Measurements from ENCODE around the gene ITK. TPM values are rescaled to one million over a fixed set of nuclear protein-coding genes. Genes with fewer than 3 reads are reported as not detected.

The ITK gene
- total and polyA plus RNA-seq, 10 donors = 5.6 to 81.1 (median 39.9) TPM

DNA sequence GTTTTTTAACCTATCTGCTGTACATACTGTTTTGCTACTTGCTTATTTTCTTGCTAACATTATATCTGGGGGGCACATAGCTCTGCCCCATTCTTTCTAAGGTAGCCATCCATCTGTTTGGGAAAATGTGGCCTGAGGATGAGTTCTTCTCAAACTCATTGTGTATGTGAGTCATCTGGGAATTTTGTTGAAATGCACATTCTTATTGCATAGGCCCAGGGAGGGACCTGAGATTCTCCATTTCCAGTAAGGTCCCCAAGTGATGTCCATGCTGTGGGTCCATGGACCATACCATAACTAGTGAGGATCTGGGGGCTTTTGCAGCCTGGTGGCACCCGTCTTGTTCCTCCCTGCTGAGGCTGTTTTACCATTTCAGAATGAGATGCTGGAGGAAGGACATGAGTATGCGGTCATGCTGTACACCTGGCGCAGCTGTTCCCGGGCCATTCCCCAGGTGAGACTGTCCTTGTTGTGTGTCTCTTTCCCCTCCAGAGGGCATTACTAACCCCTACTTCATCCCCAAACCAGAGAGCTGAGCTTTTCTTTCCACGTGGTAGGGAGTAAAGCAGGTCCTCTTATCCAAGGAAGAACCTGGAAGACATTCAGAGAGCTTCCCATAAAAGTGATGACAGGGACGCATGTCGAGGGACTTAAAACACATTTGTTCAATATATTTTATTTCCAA lies 113.9 kb downstream of the ITK start:
- TF ChIP-seq POLR2A (IDR thresholded peaks at IDR 0.05) (no peak), POLR2AphosphoS5 (IDR thresholded peaks at IDR 0.05) (no peak)
- TF ChIP-seq, protein P1, sequence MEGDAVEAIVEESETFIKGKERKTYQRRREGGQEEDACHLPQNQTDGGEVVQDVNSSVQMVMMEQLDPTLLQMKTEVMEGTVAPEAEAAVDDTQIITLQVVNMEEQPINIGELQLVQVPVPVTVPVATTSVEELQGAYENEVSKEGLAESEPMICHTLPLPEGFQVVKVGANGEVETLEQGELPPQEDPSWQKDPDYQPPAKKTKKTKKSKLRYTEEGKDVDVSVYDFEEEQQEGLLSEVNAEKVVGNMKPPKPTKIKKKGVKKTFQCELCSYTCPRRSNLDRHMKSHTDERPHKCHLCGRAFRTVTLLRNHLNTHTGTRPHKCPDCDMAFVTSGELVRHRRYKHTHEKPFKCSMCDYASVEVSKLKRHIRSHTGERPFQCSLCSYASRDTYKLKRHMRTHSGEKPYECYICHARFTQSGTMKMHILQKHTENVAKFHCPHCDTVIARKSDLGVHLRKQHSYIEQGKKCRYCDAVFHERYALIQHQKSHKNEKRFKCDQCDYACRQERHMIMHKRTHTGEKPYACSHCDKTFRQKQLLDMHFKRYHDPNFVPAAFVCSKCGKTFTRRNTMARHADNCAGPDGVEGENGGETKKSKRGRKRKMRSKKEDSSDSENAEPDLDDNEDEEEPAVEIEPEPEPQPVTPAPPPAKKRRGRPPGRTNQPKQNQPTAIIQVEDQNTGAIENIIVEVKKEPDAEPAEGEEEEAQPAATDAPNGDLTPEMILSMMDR (IDR thresholded peaks at IDR 0.05 in 8 of 11, conservative IDR thresholded peaks at IDR 0.05 in 3 of 11) = no peak
- H3K4me1 ChIP-seq = peaks cover 0 to 25% (median 5%) of the 10 kb centered on the region in 6 donors
- H3K9me3 ChIP-seq = no peaks in the 10 kb centered on the region
- intact Hi-C loops (cut with DNase I; ENCODE audit: low total_unique reads) = no loop called here
- 88 to 95% (median 92%) methylated on average over 7 of the region's 7 CpGs for WGBS, 5 donors
- no peak overlapping the region for H3K27ac ChIP-seq
- H3K4me3 ChIP-seq = no peak overlapping the region
- no peaks in the 10 kb centered on the region for H3K27me3 ChIP-seq (replicated peaks in 1 of 7)
- DNase-seq = no peak
- peaks cover 0 to 98% (median 34%) of the 10 kb centered on the region in 6 donors for H3K36me3 ChIP-seq

DNA sequence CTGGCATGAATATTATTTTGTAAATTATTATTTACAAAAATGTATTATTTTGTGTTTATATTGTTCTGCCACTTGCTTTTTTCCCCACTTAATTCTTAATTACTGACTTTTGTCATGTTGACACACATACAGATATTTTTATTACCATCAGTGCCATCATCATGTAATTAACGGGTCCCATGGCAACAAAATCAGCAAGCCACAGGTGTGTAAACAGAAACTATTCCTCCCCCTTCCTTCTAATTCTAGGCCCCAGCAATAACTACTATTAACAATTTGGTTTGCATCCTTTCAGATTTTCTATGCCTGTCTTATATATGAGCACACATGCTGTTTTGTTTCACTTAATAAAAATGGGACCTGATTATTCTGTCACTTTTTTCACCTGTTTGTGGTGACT lies 114.6 kb downstream of the ITK start:
- no peaks in the 10 kb centered on the region for H3K27me3 ChIP-seq (replicated peaks in 1 of 7)
- peak overlapping the region in 1 of 8 donors; percentile 41 for H3K27ac ChIP-seq
- no peak for DNase-seq
- peaks cover 0 to 25% (median 5%) of the 10 kb centered on the region in 6 donors for H3K4me1 ChIP-seq
- intact Hi-C loops (cut with DNase I; ENCODE audit: low total_unique reads) = no loop called here
- no peaks in the 10 kb centered on the region for H3K9me3 ChIP-seq
- TF ChIP-seq, protein P1 (IDR thresholded peaks at IDR 0.05 in 8 of 11, conservative IDR thresholded peaks at IDR 0.05 in 3 of 11) = no peak
- TF ChIP-seq POLR2AphosphoS5 (IDR thresholded peaks at IDR 0.05) (no peak), POLR2A (IDR thresholded peaks at IDR 0.05) (no peak)
- H3K36me3 ChIP-seq = peaks cover 0 to 98% (median 36%) of the 10 kb centered on the region in 6 donors
- WGBS, 5 donors = 33 to 93% (median 75%) methylated on average over 1 of the region's 1 CpG
- no peak overlapping the region for H3K4me3 ChIP-seq

DNA sequence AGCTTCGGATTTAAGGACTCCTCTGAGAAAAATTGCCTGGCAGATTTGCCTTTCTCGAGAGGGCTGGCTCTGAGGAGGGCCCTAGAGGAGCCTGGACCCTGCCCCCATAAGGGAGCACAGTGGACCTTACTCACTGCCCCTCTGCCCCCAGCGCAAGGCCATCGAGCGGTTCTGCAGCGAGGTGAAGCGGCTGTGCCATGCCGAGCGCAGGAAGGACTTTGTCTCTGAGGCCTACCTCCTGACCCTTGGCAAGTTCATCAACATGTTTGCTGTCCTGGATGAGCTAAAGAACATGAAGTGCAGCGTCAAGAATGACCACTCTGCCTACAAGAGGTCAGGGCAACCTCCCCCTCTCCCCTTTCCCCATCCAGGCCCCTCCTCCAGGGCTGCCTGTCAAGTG lies 119.9 kb downstream of the ITK start:
- intact Hi-C loops (cut with DNase I; ENCODE audit: low total_unique reads) = loop anchor here (10.0 kb wide), 1 partner anchor 46 kb away; no protein-coding TSS in a partner anchor

DNA sequence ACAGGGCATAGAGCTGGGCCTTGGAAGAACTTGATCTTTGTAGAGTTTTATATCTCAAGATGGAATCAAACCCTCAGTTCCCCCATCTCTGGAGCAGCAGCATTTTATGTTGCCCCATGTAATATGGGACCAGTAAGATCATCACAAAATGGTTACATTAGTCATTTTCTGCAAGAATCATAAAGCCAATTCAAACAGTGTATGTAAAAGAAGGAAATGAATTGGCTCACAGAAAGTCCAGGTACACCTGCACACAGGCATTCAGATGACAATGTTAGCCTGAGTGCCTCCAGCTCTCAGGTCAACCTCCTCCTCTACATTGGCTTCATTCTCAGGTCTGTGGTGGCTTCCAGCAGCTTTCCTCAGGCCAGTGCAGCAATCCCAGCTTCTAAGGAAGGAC lies 120.4 kb downstream of the ITK start:
- TF ChIP-seq, protein P1 (IDR thresholded peaks at IDR 0.05 in 8 of 11, conservative IDR thresholded peaks at IDR 0.05 in 3 of 11) = no peak
- TF ChIP-seq POLR2AphosphoS5 (IDR thresholded peaks at IDR 0.05) = no peak
- no peak for TF ChIP-seq POLR2A (IDR thresholded peaks at IDR 0.05)
- Histone ChIP-seq H3K9me3 (no peaks in the 10 kb centered on the region), H3K36me3 (peaks cover 0 to 100% (median 61%) of the 10 kb centered on the region in 6 donors), H3K27ac (peak overlapping the region in 1 of 8 donors; percentile 34), H3K4me3 (no peak overlapping the region), H3K27me3 (replicated peaks in 1 of 7) (no peaks in the 10 kb centered on the region), H3K4me1 (peaks cover 0 to 9% (median under 1%) of the 10 kb centered on the region in 6 donors)
- intact Hi-C loops (cut with DNase I; ENCODE audit: low total_unique reads) = loop anchor here (10.0 kb wide), 1 partner anchor 46 kb away; no protein-coding TSS in a partner anchor
- no peak for DNase-seq

More for the DNA sequence above, 119.9 kb downstream of the ITK start:
- H3K27ac ChIP-seq = peak overlapping the region in 1 of 8 donors; percentile 34
- peaks cover 0 to 100% (median 62%) of the 10 kb centered on the region in 6 donors for H3K36me3 ChIP-seq
- H3K27me3 ChIP-seq (replicated peaks in 1 of 7) = no peaks in the 10 kb centered on the region
- no peak overlapping the region for H3K4me3 ChIP-seq
- no peak for TF ChIP-seq POLR2A (IDR thresholded peaks at IDR 0.05)
- TF ChIP-seq POLR2AphosphoS5 (IDR thresholded peaks at IDR 0.05) = peak in 1 of 3 donors; percentile 49
- 90 to 93% (median 92%) methylated on average over 10 of the region's 10 CpGs for WGBS, 5 donors
- DNase-seq = no peak
- no peaks in the 10 kb centered on the region for H3K9me3 ChIP-seq
- H3K4me1 ChIP-seq = peaks cover 0 to 5% (median 0%) of the 10 kb centered on the region in 6 donors

All from spleen (tissue), 11 donors.